Peyer's patch (tissue), 4 donors: ENCODE measurements around the gene SLC16A7.

Source experiments
- POLR2A ChIP-seq, 2 donors: fragments of 450-650 bp; IDR thresholded peaks; one replicate each; pipeline ENCODE4 v1.5.1; 2017; ENCODE audit warnings: antibody characterized with exemption in 2 of 2, mild to moderate bottlenecking in 2 of 2, moderate library complexity in 2 of 2
- TF ChIP-seq, protein P1 (sequence below), 6 experiments: fragments of 450-650 bp in 4 of 6; fragments of 200-600 bp in 2 of 6; sonication (generic) in 1 of 6; IDR thresholded peaks; one replicate each; pipeline ENCODE4 v1.5.1; 2017 to 2019; ENCODE audit warnings: antibody characterized with exemption in 6 of 6, mild to moderate bottlenecking in 3 of 6, moderate library complexity in 1 of 6

GRCh38 chr12:59637692-59638070, 41.9 kb downstream of the SLC16A7 start:
- no peak for TF ChIP-seq POLR2A (IDR thresholded peaks at IDR 0.05)
- TF ChIP-seq, protein P1, sequence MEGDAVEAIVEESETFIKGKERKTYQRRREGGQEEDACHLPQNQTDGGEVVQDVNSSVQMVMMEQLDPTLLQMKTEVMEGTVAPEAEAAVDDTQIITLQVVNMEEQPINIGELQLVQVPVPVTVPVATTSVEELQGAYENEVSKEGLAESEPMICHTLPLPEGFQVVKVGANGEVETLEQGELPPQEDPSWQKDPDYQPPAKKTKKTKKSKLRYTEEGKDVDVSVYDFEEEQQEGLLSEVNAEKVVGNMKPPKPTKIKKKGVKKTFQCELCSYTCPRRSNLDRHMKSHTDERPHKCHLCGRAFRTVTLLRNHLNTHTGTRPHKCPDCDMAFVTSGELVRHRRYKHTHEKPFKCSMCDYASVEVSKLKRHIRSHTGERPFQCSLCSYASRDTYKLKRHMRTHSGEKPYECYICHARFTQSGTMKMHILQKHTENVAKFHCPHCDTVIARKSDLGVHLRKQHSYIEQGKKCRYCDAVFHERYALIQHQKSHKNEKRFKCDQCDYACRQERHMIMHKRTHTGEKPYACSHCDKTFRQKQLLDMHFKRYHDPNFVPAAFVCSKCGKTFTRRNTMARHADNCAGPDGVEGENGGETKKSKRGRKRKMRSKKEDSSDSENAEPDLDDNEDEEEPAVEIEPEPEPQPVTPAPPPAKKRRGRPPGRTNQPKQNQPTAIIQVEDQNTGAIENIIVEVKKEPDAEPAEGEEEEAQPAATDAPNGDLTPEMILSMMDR (IDR thresholded peaks at IDR 0.05): no peak
